Cerebellar nuclear complex (tissue), 1 donor: ENCODE results near the gene MISP.
"Not testable (repeated sequence)": the region's sequence is repeated elsewhere in the genome, so short reads cannot be mapped to it uniquely, and the experiment has no call there.

Experiments used
- DNase-seq, 2 experiments: peaks; one replicate each; lab custom pipeline; 2025; lab: John Stamatoyannopoulos, UW

Gene MISP

DNA sequence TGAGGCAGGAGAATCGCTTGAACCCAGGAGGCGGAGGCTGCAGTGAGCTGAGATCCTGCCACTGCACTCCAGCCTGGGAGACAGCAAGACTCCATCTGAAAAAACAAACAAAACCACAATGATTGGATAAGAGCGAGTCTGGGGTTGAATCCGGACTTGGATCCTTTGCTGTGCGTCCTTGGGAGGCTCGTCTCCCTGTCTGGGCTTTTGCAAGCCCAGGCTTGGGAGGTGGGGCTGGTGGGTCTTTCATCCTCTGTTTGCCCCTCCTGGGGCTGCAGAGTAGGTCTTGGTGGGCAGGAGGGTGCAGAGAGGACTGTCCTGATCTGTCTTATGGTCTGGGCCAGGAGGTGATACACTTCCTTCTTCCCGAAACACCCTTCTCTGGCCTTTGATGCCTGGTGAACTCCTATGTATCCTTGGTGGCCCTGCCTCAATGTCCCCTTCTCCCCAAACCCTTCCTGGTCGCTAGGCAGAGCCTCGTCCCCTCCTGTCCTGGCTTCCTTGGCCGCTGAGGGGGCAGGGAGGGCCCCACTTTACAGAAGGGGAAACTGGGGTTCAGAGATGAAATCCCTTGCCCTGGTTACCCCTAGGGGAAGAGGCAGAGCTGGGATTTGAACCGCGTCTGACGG, 25.3 kb upstream of the MISP start:
- DNase-seq: no peak

DNA sequence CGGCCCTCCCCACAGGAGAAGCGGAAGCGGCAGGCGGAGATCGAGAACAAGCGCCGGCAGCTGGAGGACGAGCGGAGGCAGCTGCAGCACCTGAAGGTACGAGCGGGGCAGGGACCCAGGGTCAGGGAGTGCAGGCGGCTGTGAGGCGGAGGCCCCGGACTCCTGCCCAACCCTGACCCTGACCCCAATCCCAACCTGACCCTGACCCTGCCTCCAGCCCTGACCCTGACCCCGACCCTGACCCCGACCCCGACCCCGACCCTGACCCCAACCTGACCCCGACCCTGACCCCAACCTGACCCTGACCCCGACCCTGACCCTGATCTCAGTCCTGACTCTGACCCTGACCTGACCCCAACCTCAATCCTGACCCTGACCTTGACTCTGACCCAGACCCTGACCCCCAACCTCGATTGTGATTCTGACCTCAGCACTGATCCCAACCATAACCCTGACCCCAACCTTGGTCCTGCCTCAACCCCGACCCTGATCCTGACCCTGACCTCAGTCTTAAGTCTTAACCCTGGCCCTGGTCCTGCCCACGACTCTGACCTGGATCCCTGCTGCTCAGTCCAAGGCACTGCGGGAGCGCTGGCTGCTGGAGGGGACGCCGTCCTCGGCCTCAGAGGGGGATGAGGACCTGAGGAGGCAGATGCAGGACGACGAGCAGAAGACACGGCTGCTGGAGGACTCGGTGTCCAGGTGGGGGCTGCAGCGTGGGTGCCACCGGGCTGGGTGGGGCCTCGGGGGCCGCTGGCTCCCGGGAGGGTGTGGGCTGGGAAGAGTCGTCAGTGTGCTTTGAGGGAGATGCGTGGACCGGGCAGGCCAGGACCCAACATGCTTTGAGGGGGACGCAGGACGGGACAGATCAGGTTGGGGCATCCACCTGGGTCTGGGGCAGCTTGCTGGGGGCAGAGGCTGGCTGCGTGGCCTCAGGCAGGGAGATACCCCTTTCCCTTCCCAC, 23.6 kb upstream of the MISP start:
- no peak for DNase-seq

DNA sequence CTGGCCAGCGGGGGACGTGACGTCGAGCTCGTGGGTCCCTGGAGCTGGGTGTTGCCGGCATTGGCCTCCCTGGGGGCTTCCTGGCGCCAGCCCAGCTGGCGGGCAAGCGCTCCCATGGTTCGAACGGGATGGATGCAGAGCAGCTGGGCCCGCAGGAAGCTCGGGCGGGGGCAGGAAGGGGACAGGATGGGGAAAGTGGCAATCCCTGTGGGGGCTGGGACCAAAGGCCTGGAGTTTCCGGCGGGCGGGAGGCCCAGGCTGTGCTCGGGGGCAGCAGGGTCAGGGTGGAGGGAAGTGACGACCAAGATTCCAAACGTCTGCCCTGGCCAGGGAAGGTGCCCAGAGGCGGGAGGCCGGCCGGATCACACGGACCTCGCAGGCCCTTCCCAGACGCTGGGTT, 22.9 kb upstream of the MISP start:
- no peak for DNase-seq

DNA sequence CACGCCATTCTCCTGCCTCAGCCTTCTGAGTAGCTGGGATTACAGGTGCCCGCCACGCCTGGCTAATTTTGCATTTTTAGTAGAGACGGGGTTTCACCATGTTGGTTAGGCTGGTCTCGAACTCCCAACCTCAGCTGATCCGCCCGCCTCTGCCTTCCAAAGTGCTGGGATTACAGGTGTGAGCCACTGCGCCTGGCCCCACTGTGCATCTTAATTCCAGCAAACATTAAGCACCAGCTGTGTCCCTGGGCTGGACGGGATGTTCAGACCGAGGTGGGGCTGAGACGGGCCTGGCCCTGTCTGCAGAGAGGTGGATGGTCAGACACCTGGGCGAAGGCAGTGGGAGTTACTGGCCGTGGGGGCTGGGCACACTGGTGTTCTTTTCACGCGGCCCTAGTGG, 21.3 kb upstream of the MISP start:
- DNase-seq: not testable (repeated sequence)

DNA sequence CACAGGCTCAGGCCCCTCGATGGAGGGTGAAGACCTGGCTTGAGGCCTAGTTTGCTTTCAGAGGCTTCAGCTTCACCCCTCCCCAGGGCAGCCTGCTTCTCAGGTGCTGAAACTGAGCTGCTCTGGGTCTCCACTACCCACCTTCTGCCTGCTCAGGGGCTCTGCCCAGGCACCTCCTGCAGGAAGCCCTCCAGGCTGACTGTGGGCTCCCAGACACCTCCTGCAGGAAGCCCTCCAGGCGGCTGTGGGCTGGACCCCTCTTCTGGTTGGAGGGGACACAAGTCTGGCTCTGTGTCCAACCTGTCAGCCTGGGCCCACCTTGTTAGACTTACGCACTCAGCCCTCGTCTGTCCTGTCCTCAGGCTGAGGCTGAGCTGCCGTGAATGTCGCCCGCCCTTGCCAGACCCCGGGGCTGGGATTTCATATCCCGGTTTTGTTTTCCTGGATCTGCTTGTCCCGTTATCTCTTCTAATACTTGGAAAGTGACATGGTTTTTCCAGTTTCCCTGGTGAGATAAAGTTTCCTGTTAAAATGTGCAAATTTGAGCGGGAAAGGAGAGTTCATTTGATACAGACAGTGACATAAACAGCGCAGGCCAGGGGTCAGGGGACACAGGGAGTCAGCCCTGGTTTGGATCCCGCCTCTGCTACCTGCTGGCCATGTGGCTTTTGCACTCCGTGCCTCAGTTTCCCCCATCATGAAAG, 20.8 kb upstream of the MISP start:
- DNase-seq: no peak

DNA sequence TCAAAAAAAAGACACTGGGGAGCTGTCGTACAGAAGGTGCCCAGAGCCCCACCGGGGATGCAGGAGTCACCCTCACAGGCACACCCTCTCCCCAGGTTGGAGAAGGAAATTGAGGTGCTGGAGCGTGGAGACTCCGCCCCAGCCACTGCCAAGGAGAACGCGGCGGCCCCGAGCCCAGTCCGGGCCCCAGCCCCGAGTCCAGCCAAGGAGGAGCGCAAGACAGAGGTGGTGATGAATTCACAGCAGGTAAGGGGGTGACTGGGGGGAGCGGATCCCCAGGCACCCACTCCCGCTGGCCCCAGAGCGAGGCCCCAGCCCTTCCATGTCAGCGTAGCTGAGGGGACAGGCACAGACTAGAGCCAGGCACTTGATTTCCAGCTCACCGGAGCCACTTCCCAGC, 19.9 kb upstream of the MISP start:
- no peak for DNase-seq

DNA sequence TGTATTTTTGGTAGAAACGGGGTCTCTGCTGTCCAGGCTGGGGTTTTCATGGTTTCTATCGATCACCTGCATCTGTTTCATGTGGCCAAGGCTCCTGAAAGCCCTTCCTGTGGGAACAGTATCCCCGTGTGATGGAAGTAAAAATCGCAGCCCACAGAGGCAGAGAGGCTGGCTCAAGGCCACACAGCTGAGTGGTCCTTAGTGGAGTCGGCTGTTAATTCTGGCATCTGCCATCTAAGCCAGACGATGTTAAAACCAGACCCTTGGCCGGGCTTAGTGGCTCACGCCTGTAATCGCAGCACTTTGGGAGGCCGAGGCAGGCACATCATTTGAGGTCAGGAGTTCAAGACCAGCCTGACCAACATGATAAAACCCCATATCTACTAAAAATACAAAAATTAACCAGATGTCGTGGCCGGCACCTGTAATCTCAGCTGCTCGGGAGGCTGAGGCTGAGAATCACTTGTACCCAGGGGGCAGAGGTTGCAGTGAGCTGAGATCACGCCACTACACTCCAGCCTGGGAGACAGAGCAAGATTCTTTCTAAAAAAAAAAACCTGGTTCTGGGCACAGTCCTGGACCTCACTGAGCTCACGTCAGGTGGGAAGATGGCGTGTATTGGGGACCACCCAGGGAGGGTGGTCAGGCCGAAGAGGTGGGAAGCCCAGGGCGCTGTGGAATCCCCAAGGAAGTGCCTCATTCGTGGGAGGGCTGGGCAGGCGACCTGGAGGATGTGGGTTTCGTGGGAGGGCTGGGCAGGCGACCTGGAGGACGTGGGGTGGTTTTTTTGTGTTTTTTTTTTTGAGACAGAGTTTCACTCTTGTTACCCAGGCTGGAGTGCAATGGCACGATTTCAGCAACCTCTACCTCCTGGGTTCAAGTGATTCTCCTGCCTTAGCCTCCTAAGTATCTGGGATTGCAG, 18.5 kb upstream of the MISP start:
- DNase-seq: no peak

DNA sequence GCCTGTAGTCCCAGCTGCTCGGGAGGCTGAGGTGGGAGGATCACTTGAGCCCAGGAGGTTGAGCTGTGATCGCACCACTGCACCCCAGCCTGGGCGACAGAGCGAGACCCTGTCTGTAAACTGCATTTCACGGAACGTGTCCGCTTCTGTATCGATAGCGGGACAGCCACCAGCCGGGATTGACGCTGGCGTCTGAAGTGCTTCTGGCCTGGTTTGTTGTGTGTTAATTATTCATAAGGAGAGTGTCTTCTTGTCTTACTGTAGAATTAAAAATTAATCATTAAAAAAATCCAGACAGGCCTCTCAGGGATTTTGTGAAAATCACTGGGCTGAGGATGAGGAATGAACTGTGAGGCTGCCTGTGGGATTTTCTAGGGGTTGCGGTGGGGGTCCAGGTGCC, 16.2 kb upstream of the MISP start:
- no peak for DNase-seq

DNA sequence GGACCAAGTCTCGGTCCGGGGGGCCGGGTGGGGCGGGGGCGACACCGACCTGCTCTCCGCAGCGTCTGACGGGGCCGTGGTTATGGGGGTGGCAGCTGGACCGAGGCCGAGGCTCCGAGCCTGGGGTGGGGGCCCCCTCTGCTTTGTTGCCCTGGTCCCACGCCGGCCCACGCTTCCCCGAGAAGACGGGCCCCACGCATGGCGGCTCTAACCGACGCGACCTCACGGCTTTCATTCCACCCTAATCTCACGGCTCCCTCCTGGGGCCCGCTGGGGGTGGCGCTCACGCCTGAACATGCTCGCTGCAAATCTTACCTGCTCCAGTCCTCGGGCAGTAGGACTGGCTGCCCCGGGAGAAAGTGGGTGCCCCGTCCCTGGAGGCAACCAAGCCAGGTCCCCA, 14.8 kb upstream of the MISP start:
- no peak for DNase-seq

DNA sequence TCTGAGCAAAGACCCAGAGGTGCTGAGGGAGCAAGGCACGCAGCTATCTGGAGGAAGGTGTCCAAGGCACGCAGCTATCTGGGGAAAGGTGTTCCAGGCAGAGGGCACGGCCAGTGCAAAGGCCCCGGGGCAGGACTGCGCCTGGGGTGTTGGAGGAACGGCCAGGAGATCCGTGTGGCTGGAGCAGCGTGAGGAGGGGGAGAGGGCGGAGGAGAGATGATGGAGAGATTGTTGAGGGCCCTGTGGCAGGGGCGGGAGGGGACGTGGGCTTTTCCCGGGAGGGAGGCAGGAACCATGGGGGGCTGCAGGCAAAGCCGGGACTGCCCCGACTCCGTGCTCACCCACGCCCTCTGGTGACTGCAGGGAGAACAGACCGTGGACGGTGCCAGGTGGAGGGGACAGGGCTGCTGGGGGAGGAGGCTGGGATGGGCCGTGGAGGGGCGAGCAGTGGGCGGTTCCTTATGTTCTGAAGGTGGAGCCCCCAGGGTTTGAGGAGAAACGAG, 13.3 kb upstream of the MISP start:
- DNase-seq: no peak

DNA sequence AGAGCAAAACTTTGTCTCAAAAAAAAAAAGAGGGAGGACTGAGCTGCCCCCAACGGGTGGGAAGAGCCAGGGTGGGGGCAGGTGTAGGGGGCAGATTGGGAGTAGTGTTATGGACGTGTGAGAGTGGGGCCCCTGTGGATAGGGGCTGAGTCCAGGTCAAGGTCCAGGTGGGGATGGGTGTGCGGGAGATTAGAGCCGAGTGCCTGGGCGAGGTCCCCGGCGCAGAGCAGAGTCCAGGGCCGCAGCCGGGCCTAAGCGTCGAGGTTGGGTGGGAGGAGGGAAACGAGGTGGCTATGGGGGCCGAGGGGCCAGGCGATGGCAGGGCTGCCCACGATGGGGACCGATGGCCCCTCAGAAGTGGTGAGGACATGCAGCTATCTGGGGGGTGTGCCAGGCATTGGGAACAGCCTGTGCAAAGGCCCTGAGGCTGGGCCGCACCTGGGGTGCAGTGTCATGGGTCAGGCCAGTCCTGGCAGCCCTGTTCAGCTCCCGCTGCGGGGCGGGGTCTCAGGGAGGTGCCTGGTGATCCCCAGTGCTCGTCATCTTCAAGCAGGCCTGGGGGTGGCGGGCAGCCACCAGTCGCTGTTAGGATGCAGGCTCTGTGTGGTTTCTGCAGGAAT, 12.3 kb upstream of the MISP start:
- DNase-seq: no peak

DNA sequence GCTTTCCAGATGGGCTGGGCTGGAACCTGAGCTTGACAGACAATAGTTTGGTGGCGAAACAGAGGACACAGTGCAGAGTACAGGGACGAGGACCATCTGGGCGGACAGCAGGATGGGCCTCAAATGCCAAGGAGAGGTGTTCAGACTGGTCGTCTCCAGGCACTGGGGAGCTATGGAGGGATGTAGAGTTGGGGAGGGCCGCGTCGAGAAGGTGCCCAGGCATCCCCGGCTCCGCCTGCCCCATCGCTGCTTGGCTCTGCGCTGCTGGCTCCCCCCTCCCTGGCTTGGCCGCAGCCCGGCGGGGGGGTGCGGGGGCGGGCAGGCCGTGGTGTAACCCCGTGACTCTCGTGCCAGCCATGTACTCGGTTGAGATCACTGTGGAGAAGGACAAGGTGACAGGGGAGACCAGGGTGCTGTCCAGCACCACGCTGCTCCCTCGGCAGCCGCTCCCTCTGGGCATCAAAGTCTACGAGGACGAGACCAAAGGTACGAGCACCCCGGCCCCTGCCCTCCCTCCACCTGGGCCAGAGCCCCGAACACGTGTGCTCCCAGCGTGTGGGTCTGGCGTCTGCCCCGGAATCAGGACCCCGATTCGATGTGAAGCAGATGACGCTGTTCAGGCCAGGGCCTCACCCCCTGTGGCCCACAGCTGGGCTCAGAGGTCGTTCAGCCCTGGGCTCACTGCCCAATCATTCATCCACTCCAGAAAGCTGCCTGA, 10.8 kb upstream of the MISP start:
- DNase-seq: no peak

DNA sequence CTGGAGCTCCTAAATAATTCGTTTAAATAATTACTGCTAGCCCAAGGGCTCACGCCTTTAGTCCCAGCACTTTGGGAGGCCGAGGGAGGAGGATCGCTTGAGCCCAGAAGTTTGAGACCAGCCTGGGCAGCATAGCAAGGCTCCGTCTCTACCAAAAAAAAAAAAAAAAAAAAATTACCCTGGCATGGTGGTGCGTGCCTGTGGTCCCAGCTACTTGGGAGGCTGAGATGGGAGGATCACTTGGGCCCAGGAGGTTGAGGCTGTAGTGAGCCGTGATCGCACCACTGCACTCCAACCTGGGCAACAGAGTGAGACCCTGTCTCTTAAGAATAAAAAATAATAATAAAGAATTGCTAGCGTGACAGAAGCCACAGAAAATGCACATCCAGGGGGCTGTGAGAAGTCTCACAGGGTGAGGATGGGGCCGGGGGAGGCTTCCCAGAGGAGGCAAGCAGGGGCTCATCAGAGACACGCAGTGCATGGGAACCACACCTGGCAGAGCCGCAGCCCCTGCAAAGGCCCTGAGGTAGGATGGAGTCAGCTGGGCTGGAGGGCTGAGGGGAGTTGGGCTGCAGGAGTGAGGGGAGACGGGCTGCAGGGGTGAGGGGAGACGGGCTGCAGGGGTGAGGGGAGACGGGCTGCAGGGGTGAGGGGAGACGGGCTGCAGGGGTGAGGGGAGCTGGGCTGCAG, 10.0 kb upstream of the MISP start:
- not testable (repeated sequence) for DNase-seq

DNA sequence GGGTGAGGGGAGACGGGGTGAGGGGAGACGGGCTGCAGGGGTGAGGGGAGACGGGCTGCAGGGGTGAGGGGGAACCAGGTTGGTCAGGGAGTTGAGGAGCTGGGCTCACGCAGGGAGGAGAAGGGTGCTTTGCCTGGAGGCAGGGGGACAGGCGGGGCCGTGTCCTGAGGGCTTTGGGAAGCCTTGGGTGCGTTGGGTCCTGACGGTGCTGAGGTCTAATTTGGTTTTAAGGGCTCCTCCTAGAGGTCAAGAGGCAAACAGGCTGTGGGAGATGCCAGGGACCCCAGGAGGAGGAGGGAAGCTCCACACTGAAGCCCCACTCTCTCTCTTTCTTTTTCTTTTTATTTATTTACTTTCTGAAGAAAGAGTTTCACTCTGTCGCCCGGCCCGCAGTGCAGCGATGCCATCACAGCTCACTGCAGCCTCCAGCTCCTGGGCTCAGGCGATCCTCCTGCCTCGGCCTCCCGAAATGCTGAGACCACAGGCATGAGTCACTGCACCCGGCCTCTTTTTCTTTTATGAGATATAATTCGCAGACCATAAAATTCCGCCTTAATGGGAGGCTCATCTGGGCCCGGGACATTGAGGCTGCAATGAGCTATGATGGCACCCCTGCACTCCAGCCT, 9.3 kb upstream of the MISP start:
- no peak for DNase-seq

DNA sequence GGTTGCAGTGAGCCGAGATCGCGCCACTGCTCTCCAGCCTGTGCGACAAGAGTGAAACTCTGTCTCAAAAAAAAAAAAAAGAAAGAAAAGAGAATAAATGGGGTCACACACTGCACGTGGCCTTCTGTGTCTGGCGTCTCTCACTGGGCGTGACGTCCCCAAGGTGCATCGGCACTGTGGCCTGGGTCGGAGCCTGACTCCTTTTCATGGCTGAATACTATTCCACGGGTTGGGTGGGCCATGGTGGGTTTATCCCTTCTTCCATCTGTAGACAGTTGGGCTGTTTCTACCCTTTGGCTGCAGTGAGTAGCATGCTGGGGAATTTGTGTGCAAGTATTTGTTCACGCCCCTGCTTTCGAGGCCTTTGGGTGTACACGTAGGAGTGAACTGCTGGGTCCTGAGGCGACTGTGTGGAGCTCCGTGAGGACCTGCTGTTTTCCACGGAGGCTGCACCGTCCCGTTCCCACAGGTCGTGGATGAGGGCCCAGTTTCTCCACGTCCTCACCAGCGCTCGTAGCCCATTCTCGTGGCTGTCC, 8.3 kb upstream of the MISP start:
- DNase-seq: no peak

DNA sequence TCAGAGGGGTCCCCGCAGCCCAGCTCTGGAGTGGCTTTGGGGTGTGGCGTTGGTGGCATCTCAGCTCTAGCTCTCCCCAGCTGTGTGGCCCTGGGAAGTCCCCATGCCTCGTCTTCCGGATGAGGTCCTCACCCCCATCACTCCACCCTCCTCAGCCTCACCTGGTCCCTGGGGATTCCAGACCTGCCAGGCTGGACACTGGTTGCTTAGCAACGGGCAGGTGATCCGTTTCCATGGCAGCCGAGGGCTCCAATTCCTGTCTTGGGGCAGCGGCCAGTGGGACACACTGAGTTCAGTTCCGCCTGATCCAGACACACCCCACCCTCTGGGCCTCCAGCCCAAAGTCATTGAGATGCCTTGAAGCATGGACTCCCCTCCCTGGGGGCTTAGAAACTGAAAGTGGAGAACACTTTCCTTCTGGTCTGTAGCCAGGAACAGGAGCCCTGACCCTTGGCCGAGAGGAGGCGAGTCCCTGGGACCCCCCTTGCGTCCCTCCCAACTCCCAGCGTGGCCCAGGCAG, 7.7 kb upstream of the MISP start:
- DNase-seq: no peak

DNA sequence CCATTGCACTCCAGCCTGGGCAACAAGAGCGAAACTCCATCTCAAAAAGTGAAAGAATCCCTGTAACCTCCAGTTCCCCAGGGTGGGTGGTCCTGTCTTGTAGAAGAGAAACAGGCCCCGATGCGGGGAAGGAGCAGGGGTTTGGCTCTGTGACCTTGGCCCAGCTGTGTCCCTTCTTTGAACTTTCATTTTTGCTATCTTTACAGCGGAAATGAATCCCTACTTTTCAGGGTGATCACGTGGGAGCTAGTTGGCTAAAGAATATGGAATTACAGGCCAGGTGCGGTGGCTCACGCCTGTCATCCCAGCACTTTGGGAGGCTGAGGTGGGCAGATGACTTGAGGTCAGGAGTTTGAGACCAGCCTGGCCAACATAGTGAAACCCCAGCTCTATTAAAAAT, 5.8 kb upstream of the MISP start:
- DNase-seq: not testable (repeated sequence)

DNA sequence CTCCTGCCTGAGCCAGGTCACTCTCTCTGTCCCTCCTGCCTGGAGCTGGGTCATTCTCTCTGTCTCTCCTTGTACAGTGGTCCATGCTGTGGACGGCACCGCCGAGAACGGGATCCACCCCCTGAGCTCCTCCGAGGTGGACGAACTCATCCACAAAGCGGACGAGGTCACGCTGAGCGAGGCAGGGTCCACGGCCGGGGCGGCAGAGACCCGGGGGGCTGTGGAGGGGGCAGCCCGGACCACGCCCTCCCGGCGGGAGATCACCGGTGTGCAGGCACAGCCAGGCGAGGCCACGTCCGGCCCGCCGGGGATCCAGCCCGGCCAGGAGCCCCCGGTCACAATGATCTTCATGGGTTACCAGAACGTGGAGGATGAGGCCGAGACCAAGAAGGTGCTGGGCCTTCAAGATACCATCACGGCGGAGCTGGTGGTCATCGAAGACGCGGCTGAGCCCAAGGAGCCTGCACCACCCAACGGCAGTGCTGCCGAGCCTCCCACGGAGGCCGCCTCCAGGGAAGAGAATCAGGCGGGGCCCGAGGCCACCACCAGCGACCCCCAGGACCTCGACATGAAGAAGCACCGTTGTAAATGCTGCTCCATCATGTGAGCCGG, 4.6 kb upstream of the MISP start:
- no peak for DNase-seq
